ENCODE measurements around the gene OR5V1.

Gene OR5V1

DNA sequence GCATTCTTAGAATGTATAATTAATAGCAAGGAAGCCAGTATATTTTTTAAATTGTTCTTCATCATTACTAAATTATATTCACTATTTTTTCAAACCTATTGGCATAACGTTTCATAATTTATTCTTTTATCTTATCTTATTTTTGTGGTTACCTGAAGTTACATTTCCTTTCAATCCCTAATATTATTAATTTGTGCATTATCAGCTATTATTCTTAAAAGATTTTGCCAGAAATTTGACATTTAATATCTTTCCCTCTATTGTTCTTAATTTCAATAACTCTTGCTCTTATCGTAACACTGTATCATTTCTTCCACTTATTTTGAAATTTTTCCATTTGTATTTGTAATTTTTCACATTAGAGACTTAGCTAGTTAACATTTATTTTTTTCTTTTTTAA is 48.7 kb downstream of the OR5V1 start:
- H3K27ac Mint-ChIP-seq, result no peak overlapping the region
- H3K27me3 Mint-ChIP-seq, result peaks cover 35% of the 10 kb centered on the region
- H3K9me3 Mint-ChIP-seq, result no peaks in the 10 kb centered on the region
- no peaks in the 10 kb centered on the region for H3K4me1 Mint-ChIP-seq (ENCODE audit: low read depth)
- no peaks in the 10 kb centered on the region for H3K36me3 Mint-ChIP-seq (ENCODE audit: low read depth)
- H3K4me3 Mint-ChIP-seq, result no peak overlapping the region
